Gastroesophageal sphincter (tissue), 4 donors: Measurements from ENCODE around the gene KCNQ1OT1. TPM values are rescaled to one million over a fixed set of nuclear protein-coding genes. Genes with fewer than 3 reads are reported as not detected.

Source experiments
- ATAC-seq: fragments of 150-250 bp; one replicate; pipeline ENCODE4 v1.9.1; 2016; ENCODE audit warnings: mild to moderate bottlenecking, moderate library complexity
- H3K27ac ChIP-seq, 4 donors: fragments of 200-600 bp; sonication (generic) in 3 of 4; 1 replicate in 3 of 4; 2 replicates in 1 of 4; pipeline ENCODE4 v1.5.1; 2016 to 2019
- H3K27me3 ChIP-seq: fragments of 200-600 bp; sonication (generic); one replicate; pipeline ENCODE4 v1.5.1; 2019
- H3K36me3 ChIP-seq, 2 donors: fragments of 200-600 bp; sonication (generic); one replicate each; pipeline ENCODE4 v1.5.1; 2019; ENCODE audit warnings: control low read depth in 1 of 2
- H3K4me1 ChIP-seq, 3 donors: fragments of 200-600 bp; sonication (generic); 1 replicate in 2 of 3; 2 replicates in 1 of 3; pipeline ENCODE4 v1.5.1; 2016 to 2019; ENCODE audit warnings: control low read depth in 2 of 3
- H3K4me3 ChIP-seq, 2 donors: fragments of 200-600 bp; sonication (generic); one replicate each; pipeline ENCODE4 v1.5.1; 2019; ENCODE audit warnings: mild to moderate bottlenecking in 1 of 2, moderate library complexity in 1 of 2
- H3K9me3 ChIP-seq, 3 donors: fragments of 200-600 bp; sonication (generic); one replicate each; pipeline ENCODE4 v1.5.1; 2017 to 2019; ENCODE audit warnings: control low read depth in 2 of 3
- EP300 ChIP-seq: sonication (generic); formaldehyde crosslinking; IDR thresholded peaks from one replicate; pipeline ENCODE4 v1.6.1; 2017; ENCODE audit warnings: antibody characterized with exemption, mild to moderate bottlenecking
- POLR2A ChIP-seq, 2 donors: fragments of 450-650 bp; IDR thresholded peaks; one replicate each; pipeline ENCODE4 v1.6.1; 2017; ENCODE audit warnings: antibody characterized with exemption in 2 of 2, mild to moderate bottlenecking in 2 of 2, moderate library complexity in 1 of 2
- POLR2AphosphoS5 ChIP-seq: sonication (generic); formaldehyde crosslinking; IDR thresholded peaks from one replicate; pipeline ENCODE4 v1.6.1; 2017; ENCODE audit warnings: antibody characterized with exemption
- WGBS, 2 donors: methylation state at CpG; one replicate each; pipeline ENCODE4 v1.1.5; 2018; ENCODE audit warnings: low coverage in 1 of 2; 5-methylcytosine and 5-hydroxymethylcytosine counted together
- total RNA-seq, 4 donors: library from RNA; depleted of rRNA; stranded (reverse); fragments of >200 nt; gene quantifications; one replicate each; pipeline ENCODE4 v1.1.0, GENCODE V29; 2016
- TF ChIP-seq, protein P1 (sequence below), 4 experiments: fragments of 200-600 bp in 2 of 4; fragments of 450-650 bp in 2 of 4; sonication (generic) in 1 of 4; IDR thresholded peaks; one replicate each; pipeline ENCODE4 v1.5.1; 2017 to 2019; ENCODE audit warnings: antibody characterized with exemption in 4 of 4, mild to moderate bottlenecking in 2 of 4, moderate library complexity in 2 of 4

The KCNQ1OT1 gene
- total RNA-seq, 4 donors from 2014 or later = 0.52 to 3.3 (median 1.4) TPM

- H3K27ac ChIP-seq = no peak overlapping the region
- H3K9me3 ChIP-seq = no peaks in the 10 kb centered on the region
- H3K4me1 ChIP-seq = no peaks in the 10 kb centered on the region
- H3K27me3 ChIP-seq = no peaks in the 10 kb centered on the region
- no peak overlapping the region for H3K4me3 ChIP-seq
- no peaks in the 10 kb centered on the region for H3K36me3 ChIP-seq
- ATAC-seq = no peak
- no peak for TF ChIP-seq POLR2AphosphoS5
- TF ChIP-seq EP300 = no peak
- TF ChIP-seq, protein P1, sequence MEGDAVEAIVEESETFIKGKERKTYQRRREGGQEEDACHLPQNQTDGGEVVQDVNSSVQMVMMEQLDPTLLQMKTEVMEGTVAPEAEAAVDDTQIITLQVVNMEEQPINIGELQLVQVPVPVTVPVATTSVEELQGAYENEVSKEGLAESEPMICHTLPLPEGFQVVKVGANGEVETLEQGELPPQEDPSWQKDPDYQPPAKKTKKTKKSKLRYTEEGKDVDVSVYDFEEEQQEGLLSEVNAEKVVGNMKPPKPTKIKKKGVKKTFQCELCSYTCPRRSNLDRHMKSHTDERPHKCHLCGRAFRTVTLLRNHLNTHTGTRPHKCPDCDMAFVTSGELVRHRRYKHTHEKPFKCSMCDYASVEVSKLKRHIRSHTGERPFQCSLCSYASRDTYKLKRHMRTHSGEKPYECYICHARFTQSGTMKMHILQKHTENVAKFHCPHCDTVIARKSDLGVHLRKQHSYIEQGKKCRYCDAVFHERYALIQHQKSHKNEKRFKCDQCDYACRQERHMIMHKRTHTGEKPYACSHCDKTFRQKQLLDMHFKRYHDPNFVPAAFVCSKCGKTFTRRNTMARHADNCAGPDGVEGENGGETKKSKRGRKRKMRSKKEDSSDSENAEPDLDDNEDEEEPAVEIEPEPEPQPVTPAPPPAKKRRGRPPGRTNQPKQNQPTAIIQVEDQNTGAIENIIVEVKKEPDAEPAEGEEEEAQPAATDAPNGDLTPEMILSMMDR (IDR thresholded peaks at IDR 0.05) = no peak
- TF ChIP-seq POLR2A (IDR thresholded peaks at IDR 0.05) = no peak
- 83 to 95% methylated on average over 2 to 13 of the region's 33 CpGs for WGBS, 2 donors
Measured at GRCh38 chr11:2572491-2573239, 127.1 kb downstream of the KCNQ1OT1 start.

DNA sequence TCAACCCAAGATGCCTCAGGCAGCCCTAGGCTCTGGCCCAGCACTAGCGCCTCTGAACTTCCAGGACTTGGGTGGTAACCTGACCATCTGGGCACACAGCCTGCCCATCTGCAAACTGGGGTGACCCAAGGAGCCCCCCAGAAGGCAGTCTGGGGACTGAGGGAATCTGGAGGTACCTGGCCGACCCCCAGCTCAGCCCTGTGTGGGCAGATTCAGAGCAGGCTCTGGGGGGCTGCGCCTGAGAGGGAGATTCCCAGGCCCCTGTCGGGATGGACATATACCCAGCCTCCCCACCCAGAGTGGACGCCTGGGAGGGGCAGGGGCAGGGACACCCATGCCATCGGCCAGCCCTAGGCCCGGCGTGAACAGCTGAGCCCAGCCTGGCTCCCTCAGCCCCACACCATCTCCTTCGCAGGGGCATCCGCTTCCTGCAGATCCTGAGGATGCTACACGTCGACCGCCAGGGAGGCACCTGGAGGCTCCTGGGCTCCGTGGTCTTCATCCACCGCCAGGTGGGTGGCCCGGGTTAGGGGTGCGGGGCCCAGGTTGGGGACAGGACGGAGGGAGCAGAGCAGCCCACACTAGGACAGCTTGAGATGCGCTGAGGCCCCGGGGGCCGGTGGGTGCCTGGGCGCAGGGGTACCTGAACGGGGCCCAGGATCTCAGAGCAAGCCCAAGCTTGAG lies 128.1 kb downstream of the KCNQ1OT1 start:
- Histone ChIP-seq H3K4me1 (no peaks in the 10 kb centered on the region), H3K4me3 (no peak overlapping the region), H3K9me3 (no peaks in the 10 kb centered on the region), H3K36me3 (no peaks in the 10 kb centered on the region), H3K27ac (no peak overlapping the region), H3K27me3 (no peaks in the 10 kb centered on the region)
- TF ChIP-seq, protein P1 (IDR thresholded peaks at IDR 0.05) = no peak
- no peak for TF ChIP-seq POLR2A (IDR thresholded peaks at IDR 0.05)
- no peak for TF ChIP-seq POLR2AphosphoS5
- TF ChIP-seq EP300 = no peak
- WGBS, 2 donors = no CpG with 5 or more reads among the region's 23 CpGs
- no peak for ATAC-seq

DNA sequence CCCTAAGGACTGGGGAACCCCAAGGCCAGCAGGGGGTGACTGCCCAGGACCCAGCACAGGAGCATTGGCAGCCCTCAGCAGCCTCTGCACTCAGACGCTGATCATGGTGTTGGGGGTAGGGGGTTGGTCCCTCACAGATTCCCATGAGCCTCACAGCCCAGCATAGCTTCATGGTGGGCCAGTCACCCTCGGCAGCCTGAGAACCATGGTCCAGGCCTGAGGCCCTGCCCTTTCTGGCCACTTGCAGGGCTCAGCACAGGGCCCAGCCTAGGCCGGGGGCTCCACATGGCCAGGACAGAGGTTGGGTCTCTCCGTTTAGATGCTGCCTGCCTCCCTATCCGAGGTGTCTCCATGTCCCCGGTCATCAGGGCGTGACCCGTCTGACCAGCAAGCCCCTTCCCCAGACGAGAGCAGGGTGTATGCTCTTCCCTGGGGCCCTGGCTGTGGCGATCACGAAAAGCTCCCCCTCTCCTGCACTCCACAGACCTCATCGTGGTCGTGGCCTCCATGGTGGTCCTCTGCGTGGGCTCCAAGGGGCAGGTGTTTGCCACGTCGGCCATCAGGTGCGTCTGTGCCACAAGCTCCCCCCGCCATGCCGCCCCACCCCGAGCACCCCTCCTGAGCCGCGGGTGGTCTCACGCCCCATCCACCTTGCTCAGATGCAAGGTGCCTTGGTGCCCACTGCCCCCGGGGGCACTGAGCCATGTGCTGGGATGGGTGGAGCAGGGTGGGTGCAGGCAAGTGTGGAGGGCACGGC lies 128.8 kb downstream of the KCNQ1OT1 start:
- no peak for ATAC-seq
- Histone ChIP-seq H3K9me3 (no peaks in the 10 kb centered on the region), H3K27me3 (no peaks in the 10 kb centered on the region), H3K36me3 (no peaks in the 10 kb centered on the region), H3K27ac (no peak overlapping the region), H3K4me1 (no peaks in the 10 kb centered on the region), H3K4me3 (no peak overlapping the region)
- no peak for TF ChIP-seq EP300
- 60% methylated on average over 1 of the region's 25 CpGs; no CpG with 5 or more reads in 1 of the 2 donors for WGBS, 2 donors

DNA sequence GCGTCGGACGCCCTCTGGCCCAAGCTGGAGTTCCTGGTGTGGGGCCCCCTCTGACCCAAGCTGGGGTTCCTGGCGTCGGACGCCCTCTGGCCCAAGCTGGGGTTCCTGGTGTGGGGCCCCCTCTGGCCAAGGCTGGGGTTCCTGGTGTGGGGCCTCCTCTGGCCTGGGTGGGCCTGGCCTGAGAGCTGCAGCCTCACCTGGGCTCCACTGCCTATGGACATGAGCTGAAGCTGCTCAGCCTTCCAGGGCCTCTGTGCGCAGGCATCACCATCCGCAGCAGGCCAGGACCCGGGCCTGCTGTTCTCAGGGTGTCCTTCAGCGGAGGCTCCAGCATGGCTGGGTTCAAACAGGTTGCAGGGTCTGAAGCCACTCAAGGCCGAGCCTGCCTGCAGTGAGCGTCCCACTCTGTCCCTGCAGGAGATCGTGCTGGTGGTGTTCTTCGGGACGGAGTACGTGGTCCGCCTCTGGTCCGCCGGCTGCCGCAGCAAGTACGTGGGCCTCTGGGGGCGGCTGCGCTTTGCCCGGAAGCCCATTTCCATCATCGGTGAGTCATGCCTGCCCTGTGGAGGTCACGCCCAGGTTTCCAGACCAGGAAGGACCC lies 129.5 kb downstream of the KCNQ1OT1 start:
- WGBS, 2 donors = no CpG with 5 or more reads among the region's 26 CpGs
- no peaks in the 10 kb centered on the region for H3K36me3 ChIP-seq
- H3K27me3 ChIP-seq = no peaks in the 10 kb centered on the region
- TF ChIP-seq POLR2A (IDR thresholded peaks at IDR 0.05) (no peak), EP300 (no peak), POLR2AphosphoS5 (no peak)
- TF ChIP-seq, protein P1 (IDR thresholded peaks at IDR 0.05) = no peak
- H3K27ac ChIP-seq = no peak overlapping the region
- no peak for ATAC-seq
- no peaks in the 10 kb centered on the region for H3K4me1 ChIP-seq
- no peaks in the 10 kb centered on the region for H3K9me3 ChIP-seq
- no peak overlapping the region for H3K4me3 ChIP-seq

DNA sequence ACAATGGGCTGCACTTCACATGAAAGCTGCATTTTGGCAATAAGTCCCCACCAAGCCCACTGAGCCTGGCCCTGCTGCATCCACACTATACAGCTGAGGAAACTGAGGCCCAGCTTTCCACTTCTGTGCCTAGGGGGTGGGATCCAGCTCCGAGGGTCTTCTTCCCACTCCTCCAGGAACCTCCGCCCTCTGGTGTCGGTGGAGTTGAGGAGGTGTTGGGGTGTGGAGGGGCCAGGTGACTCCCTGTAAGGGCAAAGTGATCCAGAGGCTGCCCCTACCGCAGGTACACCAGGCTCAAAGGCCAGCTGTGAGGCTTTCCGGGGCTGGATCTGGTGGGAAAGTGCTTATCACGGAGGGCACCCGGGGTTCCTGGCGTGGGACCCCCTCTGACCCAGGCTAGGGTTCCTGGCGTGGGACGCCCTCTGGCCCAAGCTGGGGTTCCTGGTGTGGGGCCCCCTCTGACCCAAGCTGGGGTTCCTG lies 130.0 kb downstream of the KCNQ1OT1 start:
- WGBS, 2 donors = no CpG with 5 or more reads among the region's 10 CpGs
- Histone ChIP-seq H3K36me3 (no peaks in the 10 kb centered on the region), H3K4me1 (no peaks in the 10 kb centered on the region), H3K27me3 (no peaks in the 10 kb centered on the region), H3K4me3 (no peak overlapping the region), H3K27ac (no peak overlapping the region), H3K9me3 (no peaks in the 10 kb centered on the region)
- TF ChIP-seq, protein P1 (IDR thresholded peaks at IDR 0.05) = no peak
- ATAC-seq = no peak
